WERI-Rb-1 (cell line): Measurements from ENCODE around the gene ZNF462.

ENCODE experiments used
- DNase-seq: peaks from one replicate; pipeline ENCODE4 v3.0.0-alpha.2; 2020
- H3K27ac ChIP-seq: fragments of 250-450 bp; sonication (Bioruptor Pico); 2 replicates; pipeline ENCODE4 v1.5.1; 2020; ENCODE audit warnings: mild to moderate bottlenecking, moderate library complexity
- H3K27me3 ChIP-seq: fragments of 250-450 bp; sonication (Bioruptor Pico); 2 replicates; pipeline ENCODE4 v1.5.1; 2021; ENCODE audit warnings: mild to moderate bottlenecking, low read depth, moderate library complexity; ENCODE audit not compliant: insufficient read depth, severe bottlenecking
- H3K36me3 ChIP-seq: fragments of 250-450 bp; sonication (Bioruptor Pico); 2 replicates; pipeline ENCODE4 v1.5.1; 2020; ENCODE audit warnings: mild to moderate bottlenecking, moderate library complexity
- H3K4me3 ChIP-seq: 2 replicates; pipeline ENCODE4 v1.5.1; 2011; ENCODE audit warnings: low read depth, mild to moderate bottlenecking, control low read depth, low read length
- H3K9me3 ChIP-seq: fragments of 250-450 bp; sonication (Bioruptor Pico); 2 replicates; pipeline ENCODE4 v1.5.1; 2021; ENCODE audit warnings: mild to moderate bottlenecking, moderate library complexity; ENCODE audit not compliant: severe bottlenecking
- CTCF ChIP-seq: IDR thresholded peaks from 2 replicates; pipeline ENCODE4 v1.5.1; 2011; ENCODE audit warnings: low read depth, mild to moderate bottlenecking, control low read depth, inconsistent platforms, low read length

The ZNF462 gene

GRCh38 chr9:106969696-106970095, 106.7 kb downstream of the ZNF462 start:
- TF ChIP-seq CTCF, result no peak
- Histone ChIP-seq H3K27me3 (no peaks in the 10 kb centered on the region), H3K4me3 (no peak overlapping the region), H3K36me3 (peaks cover 33% of the 10 kb centered on the region), H3K9me3 (no peaks in the 10 kb centered on the region), H3K27ac (no peak overlapping the region)
- no peak for DNase-seq

GRCh38 chr9:106970219-106970975, 107.4 kb downstream of the ZNF462 start:
- Histone ChIP-seq H3K27ac (no peak overlapping the region), H3K9me3 (no peaks in the 10 kb centered on the region), H3K36me3 (peaks cover 40% of the 10 kb centered on the region), H3K27me3 (no peaks in the 10 kb centered on the region), H3K4me3 (no peak overlapping the region)
- no peak for DNase-seq
- no peak for TF ChIP-seq CTCF

- Histone ChIP-seq H3K27me3 (no peaks in the 10 kb centered on the region), H3K27ac (no peak overlapping the region), H3K4me3 (no peak overlapping the region), H3K36me3 (peaks cover 46% of the 10 kb centered on the region), H3K9me3 (no peaks in the 10 kb centered on the region)
- TF ChIP-seq CTCF, result no peak
- DNase-seq, result no peak
Measured at GRCh38 chr9:106970976-106971457, 108.1 kb downstream of the ZNF462 start.

- Histone ChIP-seq H3K27me3 (no peaks in the 10 kb centered on the region), H3K36me3 (peaks cover 56% of the 10 kb centered on the region), H3K4me3 (no peak overlapping the region), H3K9me3 (no peaks in the 10 kb centered on the region), H3K27ac (no peak overlapping the region)
- no peak for TF ChIP-seq CTCF
- DNase-seq, result no peak
Measured at GRCh38 chr9:106972082-106972481, 109.1 kb downstream of the ZNF462 start.

- Histone ChIP-seq H3K9me3 (no peaks in the 10 kb centered on the region), H3K4me3 (no peak overlapping the region), H3K27ac (no peak overlapping the region), H3K27me3 (no peaks in the 10 kb centered on the region), H3K36me3 (peaks cover 73% of the 10 kb centered on the region)
- no peak for DNase-seq
- TF ChIP-seq CTCF, result no peak
Measured at GRCh38 chr9:106974341-106974740, 111.4 kb downstream of the ZNF462 start.

- Histone ChIP-seq H3K27me3 (no peaks in the 10 kb centered on the region), H3K36me3 (peaks cover 76% of the 10 kb centered on the region), H3K4me3 (no peak overlapping the region), H3K27ac (no peak overlapping the region), H3K9me3 (no peaks in the 10 kb centered on the region)
- peak; percentile 78 for DNase-seq
- peak; percentile 76 for TF ChIP-seq CTCF
Measured at GRCh38 chr9:106976772-106977171, 113.8 kb downstream of the ZNF462 start.
